ENCODE measurements around the gene PCSK1N.

GRCh38 chrX:48789366-48790220 is 45.8 kb downstream of the PCSK1N start:
- TF ChIP-seq ZBTB34 (CRISPR knock-in tag; IDR thresholded peaks at IDR 0.05) (no peak), HNF4G (IDR thresholded peaks at IDR 0.05; ENCODE audit: borderline replicate concordance, low read depth, low read length) (no peak), HNF4G (CRISPR knock-in tag; IDR thresholded peaks at IDR 0.05; ENCODE audit: borderline replicate concordance, low read depth) (no peak), ZNF17 (CRISPR knock-in tag; IDR thresholded peaks at IDR 0.05) (no peak), LCORL (IDR thresholded peaks at IDR 0.05) (no peak), LCORL (CRISPR knock-in tag; IDR thresholded peaks at IDR 0.05) (no peak), SCMH1 (CRISPR knock-in tag; IDR thresholded peaks at IDR 0.05; ENCODE audit: borderline replicate concordance) (no peak), SMARCC2 (IDR thresholded peaks at IDR 0.05) (no peak), ATF7-NPFF (CRISPR knock-in tag; IDR thresholded peaks at IDR 0.05; ENCODE audit: low read depth) (no peak), ZNF777 (CRISPR knock-in tag; IDR thresholded peaks at IDR 0.05) (no peak), FOXM1 (CRISPR knock-in tag; IDR thresholded peaks at IDR 0.05) (no peak), CC2D1A (CRISPR knock-in tag; IDR thresholded peaks at IDR 0.05) (no peak), ZNF484 (CRISPR knock-in tag; IDR thresholded peaks at IDR 0.05; ENCODE audit: borderline replicate concordance, low read depth) (no peak), HOXA3 (CRISPR knock-in tag; IDR thresholded peaks at IDR 0.05) (no peak)
